CD4-positive, CD25-positive, alpha-beta regulatory T cell (primary cell): Measurements from ENCODE around the gene FOXJ3. TPM values are rescaled to one million over a fixed set of nuclear protein-coding genes. Genes with fewer than 3 reads are reported as not detected.

ENCODE experiments used
- ATAC-seq, 2 donors: fragments of 150-1000 bp; cut with Tn5 transposase; one replicate each; pipeline ENCODE4 v1.10.0; 2021; ENCODE audit warnings: low read depth in 2 of 2, moderate number of reproducible peaks in 2 of 2, moderate library complexity in 1 of 2
- DNase-seq, 3 donors: peaks; one replicate each; pipeline versions ENCODE4 v3.0.0 to v3.0.0-alpha.2; 2012 to 2022; ENCODE audit warnings: mixed read lengths in 1 of 3
- H3K27ac ChIP-seq: one replicate; pipeline ENCODE4 v1.7.0; 2013; ENCODE audit warnings: mild to moderate bottlenecking, low read length; ENCODE audit not compliant: insufficient read depth, poor library complexity, severe bottlenecking
- H3K27me3 ChIP-seq: one replicate; pipeline ENCODE4 v1.7.0; 2013; ENCODE audit warnings: low read length; ENCODE audit not compliant: control insufficient read depth, insufficient read depth
- H3K36me3 ChIP-seq: one replicate; pipeline ENCODE4 v1.7.0; 2013; ENCODE audit warnings: mild to moderate bottlenecking, low read length, moderate library complexity; ENCODE audit not compliant: control insufficient read depth, insufficient read depth
- H3K4me1 ChIP-seq: 2 replicates; pipeline ENCODE4 v1.7.0; 2013; ENCODE audit warnings: mild to moderate bottlenecking, low read length; ENCODE audit not compliant: insufficient read depth, control insufficient read depth, poor library complexity, severe bottlenecking
- H3K4me3 ChIP-seq: one replicate; pipeline ENCODE4 v1.7.0; 2013; ENCODE audit warnings: low read depth, mild to moderate bottlenecking, low read length, moderate library complexity
- H3K9me3 ChIP-seq, 2 experiments: 1 replicate in 1 of 2; 2 replicates in 1 of 2; pipeline ENCODE4 v1.7.0; 2013; ENCODE audit warnings: low read length in 2 of 2, mild to moderate bottlenecking in 1 of 2, moderate library complexity in 1 of 2; ENCODE audit not compliant: control insufficient read depth in 2 of 2
- H3K27ac Mint-ChIP-seq, 3 donors: one replicate each; pipeline ENCODE4 v1.8.0; 2020 to 2022; ENCODE audit warnings: mild to moderate bottlenecking in 3 of 3, mixed read lengths in 3 of 3, moderate library complexity in 2 of 3
- H3K27me3 Mint-ChIP-seq: one replicate; pipeline ENCODE4 v1.8.0; 2022; ENCODE audit warnings: mild to moderate bottlenecking, mixed read lengths
- H3K36me3 Mint-ChIP-seq: one replicate; pipeline ENCODE4 v1.8.0; 2020; ENCODE audit warnings: mixed read lengths
- H3K4me1 Mint-ChIP-seq, 4 donors: one replicate each; pipeline ENCODE4 v1.8.0; 2020 to 2022; ENCODE audit warnings: mixed read lengths in 4 of 4, mild to moderate bottlenecking in 1 of 4
- H3K4me3 Mint-ChIP-seq, 4 donors: one replicate each; pipeline ENCODE4 v1.8.0; 2020 to 2022; ENCODE audit warnings: mild to moderate bottlenecking in 4 of 4, mixed read lengths in 4 of 4, moderate library complexity in 3 of 4
- H3K9me3 Mint-ChIP-seq, 7 donors: one replicate each; pipeline ENCODE4 v1.8.0; 2020 to 2022; ENCODE audit warnings: mixed read lengths in 7 of 7, mild to moderate bottlenecking in 3 of 7, moderate library complexity in 2 of 7
- polyA plus RNA-seq, 4 donors: library from polyadenylated mRNA; unstranded; fragments of 300-500 nt; fragmentation: Illumina TruSeq; gene quantifications; one replicate each; pipeline ENCODE4 v1.2.3, GENCODE V29; 2021
- total RNA-seq: library from RNA; stranded (reverse); gene quantifications from one replicate; pipeline ENCODE4 v1.2.3, GENCODE V29; 2022

The FOXJ3 gene
- total and polyA plus RNA-seq, 5 donors from 2014 or later, result 21.0 to 68.6 (median 37.1) TPM

GRCh38 chr1:42198251-42198650, 136.8 kb downstream of the FOXJ3 start:
- peaks cover 40% of the 10 kb centered on the region for H3K36me3 Mint-ChIP-seq
- H3K9me3 Mint-ChIP-seq, result peaks cover 0 to 13% (median 1%) of the 10 kb centered on the region in 7 donors
- DNase-seq, result no peak
- H3K4me3 Mint-ChIP-seq, result no peak overlapping the region
- H3K27ac Mint-ChIP-seq, result no peak overlapping the region
- Histone ChIP-seq H3K4me1 (no peaks in the 10 kb centered on the region), H3K36me3 (peaks cover 57% of the 10 kb centered on the region), H3K9me3 (peaks cover 6 to 12% of the 10 kb centered on the region in 2 experiments), H3K4me3 (no peak overlapping the region), H3K27ac (no peak overlapping the region), H3K27me3 (no peaks in the 10 kb centered on the region)
- peaks cover 0 to 4% (median 0%) of the 10 kb centered on the region in 4 donors for H3K4me1 Mint-ChIP-seq
- ATAC-seq, result no peak
- H3K27me3 Mint-ChIP-seq, result no peaks in the 10 kb centered on the region

DNA sequence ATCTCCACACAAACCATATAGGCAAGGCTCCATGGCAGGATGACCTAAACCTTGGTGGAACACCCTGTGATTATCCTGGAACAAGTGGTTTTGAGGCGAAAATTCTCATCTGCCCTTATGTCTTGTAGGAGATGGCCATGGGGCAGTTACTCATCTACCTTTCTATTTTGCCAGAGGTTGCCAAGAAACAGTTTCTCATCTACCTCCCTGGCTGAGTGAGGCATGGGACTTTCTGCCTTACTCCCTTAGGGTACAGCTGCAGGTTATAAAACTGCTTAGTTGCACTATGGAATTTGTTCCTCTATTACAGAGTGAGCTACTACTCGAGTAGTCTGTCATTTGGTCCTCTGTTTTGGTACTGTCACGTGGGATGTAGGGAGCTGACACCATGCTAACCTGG, 139.2 kb downstream of the FOXJ3 start:
- no peak overlapping the region for H3K4me3 ChIP-seq
- H3K4me3 Mint-ChIP-seq, result no peak overlapping the region
- peaks cover 0 to 7% (median 5%) of the 10 kb centered on the region in 4 donors for H3K4me1 Mint-ChIP-seq
- ATAC-seq (no peak), DNase-seq (no peak)
- H3K27me3 ChIP-seq, result no peaks in the 10 kb centered on the region
- no peaks in the 10 kb centered on the region for H3K9me3 ChIP-seq
- H3K27ac ChIP-seq, result no peak overlapping the region
- H3K27me3 Mint-ChIP-seq, result no peaks in the 10 kb centered on the region
- no peaks in the 10 kb centered on the region for H3K9me3 Mint-ChIP-seq
- no peaks in the 10 kb centered on the region for H3K4me1 ChIP-seq
- peaks cover 37% of the 10 kb centered on the region for H3K36me3 Mint-ChIP-seq
- H3K36me3 ChIP-seq, result peaks cover 55% of the 10 kb centered on the region
- no peak overlapping the region for H3K27ac Mint-ChIP-seq

DNA sequence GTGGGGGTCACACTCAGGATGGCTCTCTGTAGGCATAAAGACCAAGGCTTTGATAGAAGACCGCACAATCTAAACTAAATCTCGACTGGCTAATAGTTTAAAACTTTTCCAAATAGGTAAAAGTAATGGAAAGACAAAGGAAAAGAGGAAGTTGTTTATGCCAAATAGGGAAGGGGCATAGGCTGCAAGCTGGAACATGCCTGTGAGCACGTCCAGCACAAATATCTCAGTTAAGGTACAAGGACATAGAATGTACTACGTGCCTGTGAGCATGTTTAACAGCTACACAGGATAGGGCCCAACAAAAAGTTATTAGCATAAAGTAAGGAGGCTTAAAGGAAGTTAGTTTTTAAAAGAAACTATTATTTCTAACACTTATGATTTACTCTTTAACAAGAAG, 142.9 kb downstream of the FOXJ3 start:
- peaks cover 4 to 10% (median 6%) of the 10 kb centered on the region in 4 donors for H3K4me1 Mint-ChIP-seq
- DNase-seq, result no peak
- H3K27me3 ChIP-seq, result no peaks in the 10 kb centered on the region
- H3K4me1 ChIP-seq, result no peaks in the 10 kb centered on the region
- H3K27ac ChIP-seq, result no peak overlapping the region
- H3K4me3 Mint-ChIP-seq, result no peak overlapping the region
- no peaks in the 10 kb centered on the region for H3K27me3 Mint-ChIP-seq
- H3K9me3 ChIP-seq, result no peaks in the 10 kb centered on the region
- H3K9me3 Mint-ChIP-seq, result no peaks in the 10 kb centered on the region
- H3K36me3 ChIP-seq, result peaks cover 68% of the 10 kb centered on the region
- peak overlapping the region in 1 of 3 donors; percentile 65 for H3K27ac Mint-ChIP-seq
- H3K4me3 ChIP-seq, result no peak overlapping the region
- no peak for ATAC-seq
- peaks cover 37% of the 10 kb centered on the region for H3K36me3 Mint-ChIP-seq

DNA sequence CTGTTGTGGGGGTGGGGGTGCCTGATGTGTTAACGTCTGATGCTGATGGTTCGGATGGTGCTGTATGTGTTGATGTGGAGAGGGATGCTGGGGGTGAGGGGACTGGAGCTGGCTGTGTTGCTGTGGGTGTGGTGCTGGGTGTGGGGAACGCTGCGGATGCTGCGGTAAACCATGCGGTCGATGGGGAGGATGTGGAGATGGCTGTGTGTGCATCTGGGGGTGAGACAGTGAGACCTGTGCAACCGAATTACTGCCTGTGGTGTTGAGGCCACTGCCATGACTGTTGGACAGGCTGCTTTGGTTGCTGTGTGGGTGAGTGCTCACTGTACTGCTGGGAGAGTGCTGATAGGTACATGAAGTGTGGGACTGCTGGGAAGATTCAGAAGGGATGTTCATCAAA, 143.7 kb downstream of the FOXJ3 start:
- no peaks in the 10 kb centered on the region for H3K27me3 ChIP-seq
- H3K9me3 ChIP-seq, result no peaks in the 10 kb centered on the region
- no peak overlapping the region for H3K27ac ChIP-seq
- no peak for ATAC-seq
- H3K36me3 ChIP-seq, result peaks cover 67% of the 10 kb centered on the region
- no peaks in the 10 kb centered on the region for H3K4me1 ChIP-seq
- H3K36me3 Mint-ChIP-seq, result peaks cover 37% of the 10 kb centered on the region
- DNase-seq, result no peak
- H3K4me1 Mint-ChIP-seq, result peaks cover 4 to 12% (median 6%) of the 10 kb centered on the region in 4 donors
- H3K9me3 Mint-ChIP-seq, result no peaks in the 10 kb centered on the region
- H3K4me3 ChIP-seq, result no peak overlapping the region
- peak overlapping the region in 1 of 3 donors; percentile 65 for H3K27ac Mint-ChIP-seq
- no peaks in the 10 kb centered on the region for H3K27me3 Mint-ChIP-seq
- no peak overlapping the region for H3K4me3 Mint-ChIP-seq

DNA sequence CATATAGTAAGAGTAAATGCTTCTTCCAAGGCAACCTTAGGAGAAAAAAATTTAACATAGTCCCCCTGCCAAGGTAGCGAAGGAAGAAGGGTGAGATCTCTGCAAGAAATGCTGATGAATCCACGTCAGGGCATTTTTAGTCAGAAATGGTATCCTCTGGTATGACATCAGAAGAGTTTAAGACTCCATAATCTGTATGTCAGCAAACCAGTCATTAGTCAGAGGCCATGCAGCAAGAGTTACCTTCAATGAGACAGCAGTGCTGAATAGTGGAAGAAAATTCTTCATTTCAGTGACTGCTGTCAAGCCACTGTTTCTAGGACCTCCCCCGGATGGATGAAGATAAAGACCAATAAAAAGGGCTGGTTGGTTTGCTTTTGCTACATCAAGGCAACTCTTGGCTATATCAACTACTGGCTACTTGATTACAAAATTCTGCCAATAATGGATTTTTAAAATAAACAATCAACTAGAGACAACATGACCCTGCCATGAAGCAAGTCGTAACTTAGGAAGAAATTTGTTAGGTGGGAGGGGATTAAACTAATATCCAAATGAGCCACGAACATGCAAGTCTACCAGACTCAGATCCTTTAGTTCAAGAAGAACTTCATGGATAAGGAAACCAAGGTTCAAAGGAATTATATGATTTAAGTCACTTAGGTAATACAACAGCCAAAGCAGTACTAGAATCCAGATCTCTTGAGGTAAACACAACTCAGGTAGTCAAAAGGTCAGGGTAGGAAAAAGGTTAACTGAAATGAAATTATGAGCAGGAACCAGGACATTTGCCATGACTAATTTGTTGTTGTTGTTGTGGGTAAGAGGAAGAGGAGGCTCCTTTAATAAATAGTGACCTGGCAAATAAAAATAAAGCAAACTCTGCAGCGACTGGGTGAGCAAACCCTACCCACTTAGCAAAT, 144.8 kb downstream of the FOXJ3 start:
- no peak overlapping the region for H3K27ac Mint-ChIP-seq
- no peak overlapping the region for H3K4me3 Mint-ChIP-seq
- H3K9me3 Mint-ChIP-seq, result no peaks in the 10 kb centered on the region
- DNase-seq (no peak), ATAC-seq (no peak)
- H3K4me1 ChIP-seq, result no peaks in the 10 kb centered on the region
- H3K4me3 ChIP-seq, result no peak overlapping the region
- peaks cover 65% of the 10 kb centered on the region for H3K36me3 ChIP-seq
- peaks cover 45% of the 10 kb centered on the region for H3K36me3 Mint-ChIP-seq
- H3K27me3 ChIP-seq, result no peaks in the 10 kb centered on the region
- H3K4me1 Mint-ChIP-seq, result peaks cover 4 to 14% (median 6%) of the 10 kb centered on the region in 4 donors
- H3K27me3 Mint-ChIP-seq, result no peaks in the 10 kb centered on the region
- H3K9me3 ChIP-seq, result no peaks in the 10 kb centered on the region
- no peak overlapping the region for H3K27ac ChIP-seq

DNA sequence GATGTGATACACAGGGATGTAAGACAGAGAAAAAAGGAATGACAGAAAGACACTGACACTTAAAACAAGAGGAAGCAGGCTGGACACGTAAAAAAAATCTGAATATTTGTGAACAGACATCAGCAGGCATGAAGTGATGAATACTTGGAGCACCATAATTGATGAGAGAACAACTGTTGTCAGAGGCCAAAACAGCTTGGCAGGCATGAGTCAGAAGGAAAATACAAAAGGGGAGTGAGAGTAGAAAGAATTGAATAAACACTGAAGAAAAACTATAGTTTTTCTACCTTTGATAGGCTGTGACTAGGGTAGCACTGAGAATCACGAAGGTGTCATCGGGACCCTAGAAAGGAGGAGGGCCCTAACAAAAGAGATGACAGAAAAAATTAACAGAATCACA, 148.9 kb downstream of the FOXJ3 start:
- no peaks in the 10 kb centered on the region for H3K27me3 ChIP-seq
- Mint-ChIP-seq H3K36me3 (peaks cover 44% of the 10 kb centered on the region), H3K4me3 (no peak overlapping the region), H3K4me1 (peaks cover 4 to 10% (median 4%) of the 10 kb centered on the region in 4 donors), H3K9me3 (no peaks in the 10 kb centered on the region), H3K27ac (peak overlapping the region in 2 of 3 donors; percentile 20 to 83), H3K27me3 (no peaks in the 10 kb centered on the region)
- H3K4me1 ChIP-seq, result no peaks in the 10 kb centered on the region
- H3K27ac ChIP-seq, result no peak overlapping the region
- H3K4me3 ChIP-seq, result no peak overlapping the region
- ATAC-seq (no peak), DNase-seq (no peak)
- peaks cover 72% of the 10 kb centered on the region for H3K36me3 ChIP-seq
- H3K9me3 ChIP-seq, result no peaks in the 10 kb centered on the region

GRCh38 chr1:42184616-42185015, 150.4 kb downstream of the FOXJ3 start:
- Mint-ChIP-seq H3K4me1 (peaks cover 0 to 14% (median 2%) of the 10 kb centered on the region in 4 donors), H3K9me3 (no peaks in the 10 kb centered on the region), H3K27ac (peak overlapping the region in 2 of 3 donors; percentile 19 to 56), H3K4me3 (no peak overlapping the region), H3K27me3 (no peaks in the 10 kb centered on the region), H3K36me3 (peaks cover 37% of the 10 kb centered on the region)
- H3K4me1 ChIP-seq, result no peaks in the 10 kb centered on the region
- DNase-seq (no peak), ATAC-seq (no peak)
- no peak overlapping the region for H3K27ac ChIP-seq
- H3K4me3 ChIP-seq, result no peak overlapping the region
- peaks cover 70% of the 10 kb centered on the region for H3K36me3 ChIP-seq
- H3K9me3 ChIP-seq, result no peaks in the 10 kb centered on the region
- H3K27me3 ChIP-seq, result no peaks in the 10 kb centered on the region

DNA sequence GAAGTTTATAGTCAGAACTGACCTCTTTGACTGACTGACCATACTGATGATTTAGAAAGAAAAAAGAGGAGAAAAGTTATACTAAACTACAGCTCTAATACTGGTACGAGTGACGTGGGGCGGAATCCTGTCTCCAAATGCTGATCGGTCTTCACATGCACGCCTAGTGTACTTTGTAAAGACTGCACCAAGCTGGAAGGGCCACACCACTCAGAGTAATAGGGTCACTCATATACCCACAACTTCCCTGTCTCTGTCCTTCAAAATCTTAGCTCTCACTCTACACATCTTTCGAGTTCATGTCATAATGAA, 151.1 kb downstream of the FOXJ3 start:
- Mint-ChIP-seq H3K27ac (peak overlapping the region in 2 of 3 donors; percentile 9 to 57), H3K4me1 (peaks cover 0 to 15% (median 2%) of the 10 kb centered on the region in 4 donors), H3K27me3 (no peaks in the 10 kb centered on the region), H3K9me3 (no peaks in the 10 kb centered on the region), H3K4me3 (no peak overlapping the region), H3K36me3 (peaks cover 39% of the 10 kb centered on the region)
- peaks cover 65% of the 10 kb centered on the region for H3K36me3 ChIP-seq
- H3K4me1 ChIP-seq, result no peaks in the 10 kb centered on the region
- no peaks in the 10 kb centered on the region for H3K27me3 ChIP-seq
- no peak overlapping the region for H3K4me3 ChIP-seq
- no peaks in the 10 kb centered on the region for H3K9me3 ChIP-seq
- ATAC-seq (no peak), DNase-seq (no peak)
- H3K27ac ChIP-seq, result no peak overlapping the region
